Left renal cortex interstitium (tissue), 4 donors: Measurements from ENCODE around the gene PDAP1. TPM values are rescaled to one million over a fixed set of nuclear protein-coding genes. Genes with fewer than 3 reads are reported as not detected.
"Not testable (repeated sequence)": the region's sequence is repeated elsewhere in the genome, so short reads cannot be mapped to it uniquely, and the experiment has no call there.

Experiments used
- DNase-seq, 4 donors: peaks; one replicate each; pipeline ENCODE4 v3.0.0-alpha.2; 2013; ENCODE audit warnings: low read depth in 4 of 4, low spot score in 2 of 4, missing footprints in 1 of 4
- polyA plus RNA-seq, 4 donors: library from polyadenylated mRNA; unstranded; fragments of 120-200 nt; gene quantifications; one replicate each; pipeline ENCODE4 v1.2.1, GENCODE V29; 2013; ENCODE audit not compliant: insufficient read length in 4 of 4

The PDAP1 gene
- polyA plus RNA-seq, 4 donors = 145 to 161 (median 149) TPM

DNA sequence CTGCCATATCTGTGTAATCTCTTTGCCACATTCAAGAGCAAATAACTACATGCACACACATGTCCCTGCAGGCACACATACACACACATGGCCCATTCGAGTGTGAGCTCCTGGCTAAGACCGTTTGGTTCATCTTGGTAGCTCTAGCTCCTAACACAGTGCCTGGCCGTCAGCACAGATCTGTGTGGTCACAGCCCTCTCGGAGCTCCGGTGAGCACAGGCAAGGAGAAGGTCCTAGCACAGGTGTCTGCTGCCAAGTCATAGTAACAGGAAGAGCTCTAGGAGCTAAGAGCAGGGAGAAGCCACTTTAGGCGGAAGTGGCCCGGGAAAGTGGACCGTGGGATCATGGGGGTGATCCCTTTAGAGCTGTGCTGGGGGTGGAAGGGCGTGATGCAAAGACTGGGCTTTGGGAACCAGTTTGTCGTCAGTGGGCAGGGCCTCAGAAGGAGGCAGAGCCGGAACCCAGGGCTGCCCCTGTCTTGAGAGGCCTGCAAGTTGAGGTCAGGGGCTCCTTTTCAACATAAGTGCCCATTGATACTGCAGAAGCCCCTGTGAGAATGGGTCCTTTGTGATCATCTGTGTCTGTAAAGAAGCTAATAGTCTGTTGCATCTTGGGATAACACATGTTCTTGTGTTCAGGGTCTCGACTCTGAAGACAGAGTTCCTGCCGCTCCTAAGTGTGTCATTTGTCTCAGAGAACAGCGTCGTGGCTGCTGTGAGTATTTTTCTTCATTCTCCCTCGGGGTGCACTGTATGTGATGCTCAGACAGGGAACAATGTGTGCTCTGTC lies 50.5 kb downstream of the PDAP1 start:
- DNase-seq = no peak

DNA sequence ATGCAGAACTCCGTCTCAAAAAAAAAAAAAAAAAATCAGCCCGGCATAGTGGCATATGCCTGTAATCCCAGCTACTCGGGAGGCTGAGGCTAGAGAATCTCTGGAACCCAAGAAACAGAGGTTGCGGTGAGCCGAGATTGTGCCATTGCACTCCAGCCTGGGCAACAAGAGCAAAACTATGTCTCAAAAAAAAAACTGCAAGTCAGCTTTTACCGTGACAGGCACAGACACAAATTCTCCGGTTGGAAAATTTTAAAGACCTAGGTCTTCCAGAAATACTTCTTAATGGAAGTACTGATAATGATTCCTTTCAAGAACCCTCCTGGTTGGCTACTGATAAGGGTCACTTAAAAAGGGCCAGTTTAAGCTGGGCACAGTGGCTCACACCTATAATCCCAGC lies 53.3 kb downstream of the PDAP1 start:
- no peak for DNase-seq

- DNase-seq = no peak
Observed at GRCh38 chr7:99352247-99352646, 56.1 kb downstream of the PDAP1 start.

- DNase-seq = not testable (repeated sequence)
Observed at GRCh38 chr7:99350641-99351040, 57.8 kb downstream of the PDAP1 start.

Other genes with a start within 250 kb of the PDAP1 start
- not detected for gene KPNA7, start 200.5 kb downstream of the PDAP1 start, polyA plus RNA-seq
- under 1 TPM in 3 of 4 donors, not detected in 1; 0.17 to 0.33 (median 0.21) TPM for gene MYH16, start 135.8 kb downstream of the PDAP1 start, polyA plus RNA-seq
- 100 to 1,000 TPM; 105 to 116 (median 107) TPM for gene ARPC1A, start 82.7 kb downstream of the PDAP1 start, polyA plus RNA-seq
- gene ARPC1B, start 33.9 kb downstream of the PDAP1 start, polyA plus RNA-seq = 10 to 100 TPM; 28.1 to 43.0 (median 35.5) TPM
- gene BUD31, start 372 bp upstream of the PDAP1 start, polyA plus RNA-seq = 100 to 1,000 TPM; 102 to 120 (median 108) TPM
- gene PTCD1, start 30.2 kb upstream of the PDAP1 start, polyA plus RNA-seq = 1 to 10 TPM; 4.2 to 5.4 (median 4.9) TPM
- 10 to 100 TPM; 23.0 to 47.7 (median 36.0) TPM for gene CPSF4, start 30.3 kb upstream of the PDAP1 start, polyA plus RNA-seq
- 100 to 1,000 TPM; 380 to 500 (median 431) TPM for gene ATP5MF, start 57.6 kb upstream of the PDAP1 start, polyA plus RNA-seq
- gene ZNF789, start 64.3 kb upstream of the PDAP1 start, polyA plus RNA-seq = 10 to 100 TPM; 18.8 to 68.8 (median 36.4) TPM
- gene ZNF394, start 91.7 kb upstream of the PDAP1 start, polyA plus RNA-seq = 10 to 100 TPM; 13.5 to 20.8 (median 16.1) TPM
- gene ZKSCAN5, start 96.1 kb upstream of the PDAP1 start, polyA plus RNA-seq = 10 to 100 TPM; 14.8 to 16.7 (median 16.1) TPM
- 10 to 100 TPM; 13.3 to 16.9 (median 15.6) TPM for gene FAM200A, start 143.5 kb upstream of the PDAP1 start, polyA plus RNA-seq
- 100 to 1,000 TPM in 1 of 4 donors, 10 to 100 TPM in 3; 65.7 to 112 (median 83.5) TPM for gene ZNF655, start 150.0 kb upstream of the PDAP1 start, polyA plus RNA-seq
- 1 to 10 TPM; 2.0 to 2.4 (median 2.1) TPM for gene TMEM225B, start 189.7 kb upstream of the PDAP1 start, polyA plus RNA-seq
- gene ZSCAN25, start 208.3 kb upstream of the PDAP1 start, polyA plus RNA-seq = 10 to 100 TPM; 17.3 to 21.4 (median 19.6) TPM